GM20000 (cell line): ENCODE measurements around the gene UPF2.

Source experiments
- DNase-seq: peaks from one replicate; pipeline ENCODE4 v3.0.0; 2012; ENCODE audit warnings: low spot score
- CTCF ChIP-seq: IDR thresholded peaks from 2 replicates; pipeline ENCODE4 v1.5.1; 2012; ENCODE audit warnings: mild to moderate bottlenecking, control low read depth; ENCODE audit errors: extremely low read depth, missing control alignments

UPF2 gene

GRCh38 chr10:11881030-11881476 is 161.6 kb downstream of the UPF2 start:
- TF ChIP-seq CTCF = no peak
- no peak for DNase-seq

- no peak for TF ChIP-seq CTCF
- no peak for DNase-seq
Measured at GRCh38 chr10:11880151-11881029, 162.2 kb downstream of the UPF2 start.

GRCh38 chr10:11879387-11880094 is 163.1 kb downstream of the UPF2 start:
- DNase-seq = no peak
- no peak for TF ChIP-seq CTCF

GRCh38 chr10:11878776-11879175 is 163.8 kb downstream of the UPF2 start:
- TF ChIP-seq CTCF = no peak
- no peak for DNase-seq

- no peak for TF ChIP-seq CTCF
- no peak for DNase-seq
Measured at GRCh38 chr10:11877591-11877905, 165.1 kb downstream of the UPF2 start.

GRCh38 chr10:11876805-11877590 is 165.6 kb downstream of the UPF2 start:
- no peak for TF ChIP-seq CTCF
- no peak for DNase-seq
